Measurements from ENCODE around the gene ATXN10. TPM values are rescaled to one million over a fixed set of nuclear protein-coding genes. Genes with fewer than 3 reads are reported as not detected.

ATXN10 gene
- total RNA-seq, 1 experiment from 2014 or later, result 135 TPM

GRCh38 chr22:45718391-45718790, 46.8 kb downstream of the ATXN10 start:
- ATAC-seq, result no peak
- CTCF ChIA-PET, result no interaction called here
- H3K9me2 ChIP-seq (ENCODE audit: insufficient read depth), result no peaks in the 10 kb centered on the region
- intact Hi-C loops (cut with micrococcal nuclease), result no loop called here
- DNase-seq (ENCODE audit: low read depth, low spot score), result no peak
- H3K4me3 ChIP-seq (replicated peaks in 1 of 2; ENCODE audit: low read depth in 1 of 2, low read length in 2 of 2), result no peak overlapping the region
- TF ChIP-seq ZNF274 (IDR thresholded peaks at IDR 0.05; ENCODE audit: low read depth, low read length) (no peak), FOSL1 (IDR thresholded peaks at IDR 0.05; ENCODE audit: low read depth) (no peak), RAD21 (IDR thresholded peaks at IDR 0.05; ENCODE audit: low read depth) (no peak), JUND (IDR thresholded peaks at IDR 0.05) (no peak), REST (IDR thresholded peaks at IDR 0.05; ENCODE audit: low read depth) (no peak), POLR2A (IDR thresholded peaks at IDR 0.05; ENCODE audit: borderline replicate concordance, extremely low read depth, insufficient read depth, insufficient read length) (no peak), EGR1 (IDR thresholded peaks at IDR 0.05; ENCODE audit: low read depth) (no peak), SRF (IDR thresholded peaks at IDR 0.05; ENCODE audit: low read depth) (no peak), SP1 (IDR thresholded peaks at IDR 0.05; ENCODE audit: low read depth) (no peak), CEBPB (IDR thresholded peaks at IDR 0.05; ENCODE audit: low read depth) (no peak), ZFX (IDR thresholded peaks at IDR 0.05) (no peak), EZH2phosphoT487 (IDR thresholded peaks at IDR 0.05; ENCODE audit: borderline replicate concordance) (no peak), ATF3 (IDR thresholded peaks at IDR 0.05) (no peak), SIN3A (IDR thresholded peaks at IDR 0.05; ENCODE audit: low read depth) (no peak), EZH2 (IDR thresholded peaks at IDR 0.05) (no peak), YY1 (IDR thresholded peaks at IDR 0.05; ENCODE audit: extremely low read depth, insufficient replicate concordance, low read depth, low read length) (no peak), CBX3 (IDR thresholded peaks at IDR 0.05; ENCODE audit: low read depth) (no peak)
- TF ChIP-seq, protein P1, sequence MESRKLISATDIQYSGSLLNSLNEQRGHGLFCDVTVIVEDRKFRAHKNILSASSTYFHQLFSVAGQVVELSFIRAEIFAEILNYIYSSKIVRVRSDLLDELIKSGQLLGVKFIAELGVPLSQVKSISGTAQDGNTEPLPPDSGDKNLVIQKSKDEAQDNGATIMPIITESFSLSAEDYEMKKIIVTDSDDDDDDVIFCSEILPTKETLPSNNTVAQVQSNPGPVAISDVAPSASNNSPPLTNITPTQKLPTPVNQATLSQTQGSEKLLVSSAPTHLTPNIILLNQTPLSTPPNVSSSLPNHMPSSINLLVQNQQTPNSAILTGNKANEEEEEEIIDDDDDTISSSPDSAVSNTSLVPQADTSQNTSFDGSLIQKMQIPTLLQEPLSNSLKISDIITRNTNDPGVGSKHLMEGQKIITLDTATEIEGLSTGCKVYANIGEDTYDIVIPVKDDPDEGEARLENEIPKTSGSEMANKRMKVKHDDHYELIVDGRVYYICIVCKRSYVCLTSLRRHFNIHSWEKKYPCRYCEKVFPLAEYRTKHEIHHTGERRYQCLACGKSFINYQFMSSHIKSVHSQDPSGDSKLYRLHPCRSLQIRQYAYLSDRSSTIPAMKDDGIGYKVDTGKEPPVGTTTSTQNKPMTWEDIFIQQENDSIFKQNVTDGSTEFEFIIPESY (IDR thresholded peaks at IDR 0.05; ENCODE audit: extremely low read depth, insufficient replicate concordance, low read length), result no peak
- TF ChIP-seq, protein P2, sequence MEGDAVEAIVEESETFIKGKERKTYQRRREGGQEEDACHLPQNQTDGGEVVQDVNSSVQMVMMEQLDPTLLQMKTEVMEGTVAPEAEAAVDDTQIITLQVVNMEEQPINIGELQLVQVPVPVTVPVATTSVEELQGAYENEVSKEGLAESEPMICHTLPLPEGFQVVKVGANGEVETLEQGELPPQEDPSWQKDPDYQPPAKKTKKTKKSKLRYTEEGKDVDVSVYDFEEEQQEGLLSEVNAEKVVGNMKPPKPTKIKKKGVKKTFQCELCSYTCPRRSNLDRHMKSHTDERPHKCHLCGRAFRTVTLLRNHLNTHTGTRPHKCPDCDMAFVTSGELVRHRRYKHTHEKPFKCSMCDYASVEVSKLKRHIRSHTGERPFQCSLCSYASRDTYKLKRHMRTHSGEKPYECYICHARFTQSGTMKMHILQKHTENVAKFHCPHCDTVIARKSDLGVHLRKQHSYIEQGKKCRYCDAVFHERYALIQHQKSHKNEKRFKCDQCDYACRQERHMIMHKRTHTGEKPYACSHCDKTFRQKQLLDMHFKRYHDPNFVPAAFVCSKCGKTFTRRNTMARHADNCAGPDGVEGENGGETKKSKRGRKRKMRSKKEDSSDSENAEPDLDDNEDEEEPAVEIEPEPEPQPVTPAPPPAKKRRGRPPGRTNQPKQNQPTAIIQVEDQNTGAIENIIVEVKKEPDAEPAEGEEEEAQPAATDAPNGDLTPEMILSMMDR (IDR thresholded peaks at IDR 0.05 in 2 of 3, conservative IDR thresholded peaks at IDR 0.05 in 1 of 3; ENCODE audit: borderline replicate concordance in 1 of 3, insufficient read depth in 1 of 3, low read depth in 2 of 3, low read length in 2 of 3), result no peak
- no peak overlapping the region for H3K27ac ChIP-seq (ENCODE audit: low read depth, low read length)
- RAD21 ChIA-PET (ENCODE audit: low non-redundant PET in 1 of 2, low total read pairs in 2 of 2, uncharacterized antibody in 2 of 2, unreplicated experiment in 2 of 2), result no interaction called here
- H3K79me2 ChIP-seq (ENCODE audit: insufficient read depth, low read length), result peaks cover 24% of the 10 kb centered on the region
- H3K9me3 ChIP-seq (ENCODE audit: control insufficient read depth in 1 of 2, insufficient read depth in 1 of 2, low read depth in 1 of 2, low read length in 2 of 2), result no peaks in the 10 kb centered on the region
- 0 out of 2 replicates have a peak, but pooled peaks cover 4% of the 10 kb centered on the region for H4K20me1 ChIP-seq (ENCODE audit: insufficient read depth)
- POLR2A ChIA-PET, result no interaction called here
- H2AFZ ChIP-seq (ENCODE audit: low read depth, low read length, poor library complexity, severe bottlenecking), result no peak overlapping the region
- no peak overlapping the region for H3K9ac ChIP-seq (ENCODE audit: low read length)
- peaks cover 0 to 7% of the 10 kb centered on the region in 2 experiments; a peak in 1 of 4 replicates for H3K36me3 ChIP-seq (ENCODE audit: control insufficient read depth in 1 of 2, insufficient read depth in 2 of 2, low read length in 2 of 2)
- H3K4me1 ChIP-seq (ENCODE audit: control insufficient read depth in 1 of 2, insufficient read depth in 2 of 2, low read length in 2 of 2), result peaks cover 0 to 12% of the 10 kb centered on the region in 2 experiments; a peak in 2 of 4 replicates
- no peak overlapping the region for H3K4me2 ChIP-seq (ENCODE audit: low read length)
- no TSS peak for BruUV-seq (replicated peaks)
- no peaks in the 10 kb centered on the region for H3K27me3 ChIP-seq (ENCODE audit: insufficient read depth, low read length)
